IMR-90 (cell line): ENCODE data around the gene UCHL5. TPM values are rescaled to one million over a fixed set of nuclear protein-coding genes. Genes with fewer than 3 reads are reported as not detected.

Experiments
- ATAC-seq: fragments of 200-7000 bp; cut with Tn5 transposase; 2 replicates; pipeline ENCODE4 v1.9.1; 2020; ENCODE audit warnings: low read depth, mild to moderate bottlenecking, moderate library complexity
- BruUV-seq: library from RNA; stranded (reverse); fragments of 400-500 nt; replicated peaks from 2 replicates; lab custom pipeline; 2021; lab: Mats Ljungman, UMichigan
- CTCF ChIA-PET: fragments of 300-600 bp; formaldehyde crosslinking; extraction: SDS; loops from one replicate; lab custom pipeline; 2021; ENCODE audit warnings: antibody characterized with exemption; lab: Yijun Ruan, JAX
- POLR2A ChIA-PET: fragments of 300-600 bp; sonication (Branson Sonifier 250); formaldehyde crosslinking; loops from one replicate; lab custom pipeline; 2022; ENCODE audit warnings: antibody characterized with exemption; ENCODE audit not compliant: unreplicated experiment; lab: Charles Lee
- DNase-seq: peaks from one replicate; pipeline ENCODE4 v3.0.0; 2013
- H2AFZ ChIP-seq: replicated peaks from 2 replicates; pipeline ENCODE3; 2013; ENCODE audit warnings: low read length, mild to moderate bottlenecking; ENCODE audit not compliant: poor library complexity
- H2AK5ac ChIP-seq: 2 replicates; pipeline ENCODE4 v1.6.1; 2013; ENCODE audit warnings: low read depth, low read length, inconsistent platforms
- H2AK9ac ChIP-seq: replicated peaks from 2 replicates; pipeline ENCODE3; 2013; ENCODE audit warnings: mild to moderate bottlenecking, low read depth, low read length, moderate library complexity; ENCODE audit not compliant: poor library complexity
- H2BK120ac ChIP-seq: 2 replicates; pipeline ENCODE4 v1.6.1; 2013; ENCODE audit warnings: low read depth, low read length, inconsistent platforms
- H2BK15ac ChIP-seq: 3 replicates; pipeline ENCODE4 v1.6.1; 2013; ENCODE audit warnings: low read depth, low read length, inconsistent platforms
- H2BK20ac ChIP-seq: 2 replicates; pipeline ENCODE4 v1.6.1; 2013; ENCODE audit warnings: low read depth, mild to moderate bottlenecking, inconsistent platforms, low read length, moderate library complexity
- H2BK5ac ChIP-seq: 2 replicates; pipeline ENCODE4 v1.6.1; 2013; ENCODE audit warnings: mild to moderate bottlenecking, low read depth, low read length, inconsistent platforms; ENCODE audit not compliant: poor library complexity, severe bottlenecking
- H3K14ac ChIP-seq: replicated peaks from 2 replicates; pipeline ENCODE4 v1.6.1; 2013; ENCODE audit warnings: low read depth, low read length, inconsistent platforms
- H3K18ac ChIP-seq: 2 replicates; pipeline ENCODE4 v1.6.1; 2013; ENCODE audit warnings: low read depth, low read length, control low read depth
- H3K23ac ChIP-seq: 2 replicates; pipeline ENCODE4 v1.6.1; 2013; ENCODE audit warnings: low read depth, low read length, inconsistent platforms
- H3K27ac ChIP-seq: 2 replicates; pipeline ENCODE4 v1.5.1; 2013; ENCODE audit warnings: mild to moderate bottlenecking, control low read depth, low read length; ENCODE audit not compliant: insufficient read depth
- H3K27me3 ChIP-seq: 2 replicates; pipeline ENCODE4 v1.6.1; 2013; ENCODE audit warnings: low read length; ENCODE audit not compliant: control insufficient read depth, insufficient read depth
- H3K36me3 ChIP-seq: 2 replicates; pipeline ENCODE4 v1.6.1; 2013; ENCODE audit warnings: low read length, mixed read lengths; ENCODE audit not compliant: control insufficient read depth, insufficient read depth
- H3K4ac ChIP-seq: 2 replicates; pipeline ENCODE4 v1.6.1; 2013; ENCODE audit warnings: low read depth, low read length, inconsistent platforms
- H3K4me1 ChIP-seq: 2 replicates; pipeline ENCODE4 v1.6.1; 2013; ENCODE audit warnings: low read length, mixed read lengths; ENCODE audit not compliant: control insufficient read depth, insufficient read depth
- H3K4me2 ChIP-seq: 2 replicates; pipeline ENCODE4 v1.6.1; 2013; ENCODE audit warnings: low read depth, mild to moderate bottlenecking, control low read depth, low read length, moderate library complexity
- H3K4me3 ChIP-seq: 2 replicates; pipeline ENCODE4 v1.5.1; 2013; ENCODE audit warnings: low read depth, mild to moderate bottlenecking, control low read depth, low read length, moderate library complexity; ENCODE audit not compliant: insufficient read depth
- H3K56ac ChIP-seq: 2 replicates; pipeline ENCODE4 v1.6.1; 2013; ENCODE audit warnings: low read length, inconsistent platforms; ENCODE audit not compliant: insufficient read depth; ENCODE audit errors: extremely low read depth
- H3K79me1 ChIP-seq, 2 experiments: 2 replicates each; pipeline ENCODE4 v1.6.1; 2013; ENCODE audit warnings: low read length in 2 of 2, inconsistent platforms in 1 of 2, low read depth in 1 of 2
- H3K9ac ChIP-seq: 2 replicates; pipeline ENCODE4 v1.6.1; 2013; ENCODE audit warnings: low read depth, low read length, control low read depth
- H3K9me1 ChIP-seq: 2 replicates; pipeline ENCODE4 v1.6.1; 2013; ENCODE audit warnings: low read length, inconsistent platforms; ENCODE audit not compliant: insufficient read depth
- H3K9me3 ChIP-seq: 2 replicates; pipeline ENCODE4 v1.6.1; 2013; ENCODE audit warnings: low read length; ENCODE audit not compliant: control insufficient read depth, insufficient read depth
- H4K20me1 ChIP-seq: 2 replicates; pipeline ENCODE4 v1.6.1; 2013; ENCODE audit warnings: low read length, inconsistent platforms; ENCODE audit not compliant: insufficient read depth
- H4K5ac ChIP-seq: 2 replicates; pipeline ENCODE4 v1.6.1; 2013; ENCODE audit warnings: mild to moderate bottlenecking, low read depth, low read length, control low read depth
- H4K8ac ChIP-seq, 2 experiments: 2 replicates each; pipeline ENCODE4 v1.6.1; 2013; ENCODE audit warnings: low read depth in 2 of 2, low read length in 2 of 2, control low read depth in 1 of 2, inconsistent platforms in 1 of 2
- H4K91ac ChIP-seq: 2 replicates; pipeline ENCODE4 v1.6.1; 2013; ENCODE audit warnings: low read depth, low read length, inconsistent platforms; ENCODE audit not compliant: insufficient read depth
- CTCF ChIP-seq: conservative IDR thresholded peaks from 2 replicates; pipeline ENCODE4 v1.5.1; 2012; ENCODE audit warnings: mild to moderate bottlenecking, low read depth, low read length, improper control_type of control experiment
- RCOR1 ChIP-seq: IDR thresholded peaks from 2 replicates; pipeline ENCODE4 v1.6.1; 2012; ENCODE audit warnings: mild to moderate bottlenecking, low read length, improper control_type of control experiment; ENCODE audit not compliant: insufficient replicate concordance
- WGBS, 2 experiments: methylation state at CpG; one replicate each; pipeline versions ENCODE4 v1.1.5 to v1.1.7; 2013; ENCODE audit warnings: missing lambda C conversion rate in 2 of 2; ENCODE audit not compliant: insufficient read length in 1 of 2; ENCODE audit errors: extremely low coverage in 2 of 2; 5-methylcytosine and 5-hydroxymethylcytosine counted together
- dilution Hi-C: fragments of 300-500 bp; cut with HindIII; formaldehyde crosslinking; loops from one replicate; pipeline ENCODE4 v1.14.3; 2018; ENCODE audit warnings: low sequenced_read_pairs; ENCODE audit not compliant: unreplicated experiment
- in situ Hi-C: fragments of 300-500 bp; cut with MboI; formaldehyde crosslinking; loops from 3 replicates; pipeline ENCODE4 v1.14.3; 2019; ENCODE audit warnings: low sequenced_read_pairs, inconsistent platforms, mixed read lengths
- intact Hi-C: fragments of 100-400 bp; cut with micrococcal nuclease; formaldehyde crosslinking; loops from 2 replicates; pipeline ENCODE4 v1.10.0; 2022
- polyA plus RNA-seq, 3 experiments: library from polyadenylated mRNA; depleted of rRNA; stranded (reverse); fragments of >200 nt; gene quantifications; 2 replicates each; pipeline ENCODE4 v1.2.3, GENCODE V29; 2012; ENCODE audit warnings: low replicate concordance in 1 of 3
- total RNA-seq: library from RNA; depleted of rRNA; stranded (reverse); fragments of >200 nt; gene quantifications from 2 replicates; pipeline ENCODE4 v1.2.3, GENCODE V29; 2012

The UCHL5 gene
- total and polyA plus RNA-seq, 2 of the 4 experiments (the other 2 are of a cell fraction): 12.9 to 18.4 TPM

DNA sequence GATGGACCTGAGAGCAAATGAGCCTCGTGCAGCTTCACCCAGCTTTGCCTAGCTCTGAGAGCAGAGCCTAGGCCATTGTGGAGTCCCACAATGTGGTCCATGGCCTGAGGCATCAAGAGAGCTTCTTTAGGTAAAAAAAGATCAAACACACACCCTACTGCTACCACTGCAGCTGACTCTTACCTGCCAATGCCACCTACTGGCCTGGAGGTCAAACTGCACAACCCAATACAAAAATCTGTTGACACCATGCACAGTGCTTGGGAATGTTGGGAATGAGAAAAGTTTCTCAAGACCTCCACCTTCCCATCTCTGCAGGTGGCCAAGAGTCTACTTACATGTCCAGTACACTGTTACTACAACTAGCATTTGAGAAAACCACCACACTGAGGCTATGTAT is 60.6 kb downstream of the UCHL5 start:
- 100% methylated on average over 1 of the region's 1 CpG; no CpG with 5 or more reads in 1 of the 2 experiments for WGBS, 2 experiments
- no peaks in the 10 kb centered on the region for H3K4me1 ChIP-seq
- in situ Hi-C loops: no loop called here
- no peak overlapping the region for H2BK20ac ChIP-seq
- H3K27me3 ChIP-seq: no peaks in the 10 kb centered on the region
- H2AK9ac ChIP-seq: no peak overlapping the region
- dilution Hi-C loops: no loop called here
- ATAC-seq (no peak), DNase-seq (no peak)
- no peak overlapping the region for H3K27ac ChIP-seq
- H3K9me3 ChIP-seq: peaks cover 6% of the 10 kb centered on the region
- no peak overlapping the region for H4K5ac ChIP-seq
- no peaks in the 10 kb centered on the region for H3K9me1 ChIP-seq
- peaks cover 4% of the 10 kb centered on the region; the same call in 1 of the 2 replicates for H3K36me3 ChIP-seq
- H2BK15ac ChIP-seq: no peak overlapping the region
- intact Hi-C loops: no loop called here
- TF ChIP-seq CTCF (0 out of 2 replicates have a peak, but pooled peaks have one; percentile 5), RCOR1 (no peak)
- no peak overlapping the region for H2AK5ac ChIP-seq
- H3K4me2 ChIP-seq: no peak overlapping the region
- H3K9ac ChIP-seq: no peak overlapping the region
- no peak overlapping the region for H3K23ac ChIP-seq
- no peaks in the 10 kb centered on the region for H4K20me1 ChIP-seq
- H4K8ac ChIP-seq: no peak overlapping the region
- H3K14ac ChIP-seq: no peak overlapping the region
- CTCF ChIA-PET: no interaction called here
- H3K79me1 ChIP-seq: no peaks in the 10 kb centered on the region
- no peak overlapping the region for H2AFZ ChIP-seq
- H3K4ac ChIP-seq: no peak overlapping the region
- H2BK120ac ChIP-seq: no peak overlapping the region
- no peak overlapping the region for H2BK5ac ChIP-seq
- POLR2A ChIA-PET: no interaction called here
- H3K56ac ChIP-seq: no peak overlapping the region
- H3K18ac ChIP-seq: no peak overlapping the region
- no TSS peak for BruUV-seq
- H3K4me3 ChIP-seq: no peak overlapping the region
- no peak overlapping the region for H4K91ac ChIP-seq
